Measurements from ENCODE around the gene DPH1. TPM values are rescaled to one million over a fixed set of nuclear protein-coding genes. Genes with fewer than 3 reads are reported as not detected.

The DPH1 gene
- total and polyA plus RNA-seq, 2 of the 4 experiments (the other 2 are of a cell fraction), result 24.4 to 49.9 TPM

DNA sequence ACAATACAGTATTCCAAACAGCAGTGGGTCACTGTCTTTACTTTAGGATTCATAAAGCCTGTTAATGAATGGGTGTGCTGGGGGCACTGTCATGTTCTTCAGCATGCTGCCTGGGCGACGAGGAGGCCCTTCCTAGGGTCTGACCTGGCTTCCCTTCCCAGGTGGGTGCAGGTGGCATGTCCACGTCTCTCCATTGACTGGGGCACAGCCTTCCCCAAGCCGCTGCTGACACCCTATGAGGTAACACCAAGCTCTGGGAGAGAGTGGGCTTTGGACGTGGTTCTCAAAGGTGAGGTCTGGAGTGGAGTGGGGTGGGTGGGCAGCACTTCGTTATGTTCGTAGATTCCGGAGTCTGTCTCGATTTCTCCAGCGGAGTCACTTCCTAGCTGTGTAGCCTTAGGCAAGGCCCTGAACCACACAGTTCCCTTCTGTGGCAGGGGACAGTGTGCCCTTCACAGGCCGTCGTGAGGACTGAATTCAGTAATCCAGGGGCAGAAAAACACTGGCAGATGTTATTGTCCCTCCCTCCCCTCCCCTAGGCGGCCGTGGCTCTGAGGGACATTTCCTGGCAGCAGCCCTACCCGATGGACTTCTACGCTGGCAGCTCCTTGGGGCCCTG is 11.1 kb downstream of the DPH1 start (continued):
- no peak for TF ChIP-seq CHD1 (IDR thresholded peaks at IDR 0.05; ENCODE audit: low read depth, low read length)

DNA sequence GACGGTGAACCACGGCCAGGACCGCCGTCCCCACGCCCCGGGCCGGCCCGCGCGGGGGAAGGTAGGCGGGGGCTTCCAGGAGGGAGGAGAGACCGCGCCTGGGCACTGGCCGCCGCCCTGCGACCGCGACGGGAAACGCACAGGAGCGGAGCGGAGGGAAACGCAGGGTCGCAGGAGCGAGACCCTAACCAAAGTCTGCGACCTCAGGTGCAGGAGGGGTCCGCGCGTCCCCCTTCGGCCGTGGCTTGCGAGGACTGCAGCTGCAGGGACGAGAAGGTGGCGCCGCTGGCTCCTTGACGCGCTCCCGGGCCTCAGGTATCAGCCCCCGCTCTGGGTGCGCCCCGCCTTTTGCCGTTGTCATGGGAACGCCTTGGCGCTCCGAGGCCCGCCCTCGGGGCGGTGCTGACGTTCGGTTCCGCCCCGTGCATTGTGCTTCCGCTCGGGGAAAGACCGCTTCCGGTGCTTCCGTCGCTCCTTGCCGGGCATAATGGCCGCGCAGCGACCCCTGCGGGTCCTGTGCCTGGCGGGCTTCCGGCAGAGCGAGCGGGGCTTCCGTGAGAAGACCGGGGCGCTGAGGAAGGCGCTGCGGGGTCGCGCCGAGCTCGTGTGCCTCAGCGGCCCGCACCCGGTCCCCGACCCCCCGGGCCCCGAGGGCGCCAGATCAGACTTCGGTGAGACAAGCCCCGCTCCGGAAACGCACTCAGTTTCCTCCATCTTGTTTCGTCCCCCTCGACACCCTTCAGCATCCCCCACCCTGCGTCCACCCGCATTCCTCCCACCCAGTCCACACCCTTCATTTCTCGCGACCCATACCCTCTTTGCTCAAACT is 11.8 kb downstream of the DPH1 start, which contains the start of gene OVCA2:
OVCA2 (plus strand) TSS at position 462 of the 829 bp plus-strand sequence; CDS start at position 488, 26 bp downstream.
- H3K56ac ChIP-seq (ENCODE audit: extremely low read depth, insufficient read depth, low read length), result peak within 1 kb of the TSS; percentile 92
- in situ Hi-C loops (cut with MboI; ENCODE audit: low sequenced_read_pairs), result loop anchor here (25.0 kb wide), 1 partner anchor 329 kb away; the partner anchor contains the start of genes TLCD2 and WDR81
- H3K27ac ChIP-seq (ENCODE audit: insufficient read depth, low read length), result peak within 1 kb of the TSS; percentile 94
- H4K8ac ChIP-seq (ENCODE audit: low read depth in 2 of 2, low read length in 2 of 2), result peak within 1 kb of the TSS; percentile 90 to 99
- H3K9me3 ChIP-seq (ENCODE audit: control insufficient read depth, insufficient read depth, low read length), result no peaks in the 10 kb centered on the region
- TF ChIP-seq POLR2A (IDR thresholded peaks at IDR 0.05; ENCODE audit: low read depth, low read length) (peak; percentile 86), MAZ (IDR thresholded peaks at IDR 0.05; ENCODE audit: borderline replicate concordance, low read depth, low read length) (peak; percentile 83; the same call in 1 of the 2 replicates), MAFK (IDR thresholded peaks at IDR 0.05; ENCODE audit: low read depth, low read length) (no peak), RAD21 (IDR thresholded peaks at IDR 0.05; ENCODE audit: low read length) (peak; percentile 58), SMC3 (IDR thresholded peaks at IDR 0.05; ENCODE audit: low read depth, low read length) (peak; percentile 41; the same call in 1 of the 2 replicates)
- TF ChIP-seq, protein P1, sequence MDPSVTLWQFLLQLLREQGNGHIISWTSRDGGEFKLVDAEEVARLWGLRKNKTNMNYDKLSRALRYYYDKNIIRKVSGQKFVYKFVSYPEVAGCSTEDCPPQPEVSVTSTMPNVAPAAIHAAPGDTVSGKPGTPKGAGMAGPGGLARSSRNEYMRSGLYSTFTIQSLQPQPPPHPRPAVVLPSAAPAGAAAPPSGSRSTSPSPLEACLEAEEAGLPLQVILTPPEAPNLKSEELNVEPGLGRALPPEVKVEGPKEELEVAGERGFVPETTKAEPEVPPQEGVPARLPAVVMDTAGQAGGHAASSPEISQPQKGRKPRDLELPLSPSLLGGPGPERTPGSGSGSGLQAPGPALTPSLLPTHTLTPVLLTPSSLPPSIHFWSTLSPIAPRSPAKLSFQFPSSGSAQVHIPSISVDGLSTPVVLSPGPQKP (IDR thresholded peaks at IDR 0.05; ENCODE audit: borderline replicate concordance, low read depth, low read length), result no peak
- TF ChIP-seq, protein P2, sequence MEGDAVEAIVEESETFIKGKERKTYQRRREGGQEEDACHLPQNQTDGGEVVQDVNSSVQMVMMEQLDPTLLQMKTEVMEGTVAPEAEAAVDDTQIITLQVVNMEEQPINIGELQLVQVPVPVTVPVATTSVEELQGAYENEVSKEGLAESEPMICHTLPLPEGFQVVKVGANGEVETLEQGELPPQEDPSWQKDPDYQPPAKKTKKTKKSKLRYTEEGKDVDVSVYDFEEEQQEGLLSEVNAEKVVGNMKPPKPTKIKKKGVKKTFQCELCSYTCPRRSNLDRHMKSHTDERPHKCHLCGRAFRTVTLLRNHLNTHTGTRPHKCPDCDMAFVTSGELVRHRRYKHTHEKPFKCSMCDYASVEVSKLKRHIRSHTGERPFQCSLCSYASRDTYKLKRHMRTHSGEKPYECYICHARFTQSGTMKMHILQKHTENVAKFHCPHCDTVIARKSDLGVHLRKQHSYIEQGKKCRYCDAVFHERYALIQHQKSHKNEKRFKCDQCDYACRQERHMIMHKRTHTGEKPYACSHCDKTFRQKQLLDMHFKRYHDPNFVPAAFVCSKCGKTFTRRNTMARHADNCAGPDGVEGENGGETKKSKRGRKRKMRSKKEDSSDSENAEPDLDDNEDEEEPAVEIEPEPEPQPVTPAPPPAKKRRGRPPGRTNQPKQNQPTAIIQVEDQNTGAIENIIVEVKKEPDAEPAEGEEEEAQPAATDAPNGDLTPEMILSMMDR (conservative IDR thresholded peaks at IDR 0.05; ENCODE audit: low read depth, low read length), result peak; percentile 71
- H3K79me1 ChIP-seq (ENCODE audit: low read depth in 1 of 2, low read length in 2 of 2), result peaks cover 22 to 40% of the 10 kb centered on the region in 2 experiments
- H2BK20ac ChIP-seq (ENCODE audit: low read depth, low read length), result peak within 1 kb of the TSS; percentile 13; the same call in 1 of the 2 replicates
- peak within 1 kb of the TSS; percentile 99 for H2AK5ac ChIP-seq (ENCODE audit: low read depth, low read length)
- H3K36me3 ChIP-seq (ENCODE audit: control insufficient read depth, insufficient read depth, low read length), result peaks cover 38% of the 10 kb centered on the region
- ATAC-seq (ENCODE audit: low read depth) (peak; percentile 85), DNase-seq (peak; percentile 92)
- peak within 1 kb of the TSS; percentile 80 for H3K18ac ChIP-seq (ENCODE audit: low read depth, low read length)
- 0% methylated on average over 69 of the region's 93 CpGs; no CpG with 5 or more reads in 1 of the 2 experiments for WGBS, 2 experiments (ENCODE audit: extremely low coverage in 2 of 2, insufficient read length in 1 of 2)
- no TSS peak for BruUV-seq (replicated peaks)
- peak within 1 kb of the TSS; percentile 2; the same call in 1 of the 3 replicates for H2BK15ac ChIP-seq (ENCODE audit: low read depth, low read length)
- H3K4me3 ChIP-seq (ENCODE audit: insufficient read depth, low read depth, low read length), result peak within 1 kb of the TSS; percentile 74
- peaks cover 22% of the 10 kb centered on the region for H3K9me1 ChIP-seq (ENCODE audit: insufficient read depth, low read length)
- dilution Hi-C loops (cut with HindIII; ENCODE audit: low sequenced_read_pairs, unreplicated experiment), result no loop called here
- H3K4me2 ChIP-seq (ENCODE audit: low read depth, low read length), result peak within 1 kb of the TSS; percentile 94
- intact Hi-C loops (cut with micrococcal nuclease), result loop anchor here (5.0 kb wide), 1 partner anchor 324 kb away; no protein-coding TSS in a partner anchor
- H3K14ac ChIP-seq (replicated peaks; ENCODE audit: low read depth, low read length), result peak within 1 kb of the TSS; percentile 100
- peak within 1 kb of the TSS; percentile 99 for H3K4ac ChIP-seq (ENCODE audit: low read depth, low read length)
- peak within 1 kb of the TSS; percentile 96 for H2AFZ ChIP-seq (replicated peaks; ENCODE audit: low read length, poor library complexity)
- ChIA-PET POLR2A (ENCODE audit: unreplicated experiment) (no interaction called here), CTCF (no interaction called here)
- peak within 1 kb of the TSS; percentile 86 for H2BK5ac ChIP-seq (ENCODE audit: low read depth, low read length, poor library complexity, severe bottlenecking)
- H2AK9ac ChIP-seq (replicated peaks; ENCODE audit: low read depth, low read length, poor library complexity), result peak within 1 kb of the TSS; percentile 97
- H2BK120ac ChIP-seq (ENCODE audit: low read depth, low read length), result peak within 1 kb of the TSS; percentile 78
- peak within 1 kb of the TSS; percentile 96 for H4K5ac ChIP-seq (ENCODE audit: low read depth, low read length)
- no peaks in the 10 kb centered on the region for H3K27me3 ChIP-seq (ENCODE audit: control insufficient read depth, insufficient read depth, low read length)
- peak within 1 kb of the TSS; percentile 95 for H3K9ac ChIP-seq (ENCODE audit: low read depth, low read length)
- peak within 1 kb of the TSS; percentile 95 for H4K91ac ChIP-seq (ENCODE audit: insufficient read depth, low read depth, low read length)
- peaks cover 11% of the 10 kb centered on the region; the same call in 1 of the 2 replicates for H4K20me1 ChIP-seq (ENCODE audit: insufficient read depth, low read length)
- peaks cover 22% of the 10 kb centered on the region for H3K4me1 ChIP-seq (ENCODE audit: control insufficient read depth, insufficient read depth, low read length)
- peak within 1 kb of the TSS; percentile 99 for H3K23ac ChIP-seq (ENCODE audit: low read depth, low read length)
